GM19025 (cell line): ENCODE measurements around the gene NONO.
"Not testable (repeated sequence)": the region's sequence is repeated elsewhere in the genome, so short reads cannot be mapped to it uniquely, and the experiment has no call there.

ENCODE experiments used
- ATAC-seq: cut with Tn5 transposase; IDR thresholded peaks from one replicate; pipeline ENCODE4 v1.9.1; 2021; ENCODE audit warnings: mild to moderate bottlenecking, low read depth, moderate library complexity; ENCODE audit not compliant: unreplicated experiment

Gene NONO

DNA sequence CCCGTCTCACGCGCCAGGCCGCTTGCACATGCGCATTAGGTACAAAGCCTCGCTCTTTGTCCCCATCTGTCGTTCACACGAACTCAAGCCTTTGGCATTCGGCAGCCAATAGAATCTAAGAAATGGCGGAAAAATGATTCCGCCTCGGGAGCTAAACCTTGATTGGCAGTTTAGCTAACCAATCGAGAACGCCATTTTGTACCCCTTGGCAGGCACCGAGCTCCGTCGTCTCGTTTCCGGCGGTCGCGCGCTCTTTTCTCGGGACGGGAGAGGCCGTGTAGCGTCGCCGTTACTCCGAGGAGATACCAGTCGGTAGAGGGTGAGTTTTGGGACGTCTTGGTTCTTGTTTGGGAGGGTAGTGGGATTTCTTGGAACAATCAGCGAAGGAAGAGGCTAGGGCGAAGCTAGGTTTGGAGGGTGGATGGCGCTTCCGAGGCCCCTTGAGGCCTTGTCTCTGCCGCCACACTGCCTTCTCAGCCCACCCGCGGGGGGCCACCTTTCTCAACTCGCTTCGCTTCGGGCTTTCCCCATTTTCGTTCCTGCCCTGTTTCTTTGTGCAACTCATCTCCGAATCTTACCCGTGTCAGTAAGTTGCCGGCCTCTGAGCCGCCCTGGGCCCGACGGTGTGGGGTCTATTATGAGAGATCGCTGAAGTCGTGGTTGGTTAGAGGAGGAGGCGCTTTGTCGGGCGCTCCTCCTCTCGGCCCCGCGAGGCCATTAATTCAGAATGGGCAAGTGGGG, at the start of gene NONO:
Gene NONO, plus strand, starts transcription at position 233 of the 741 bp plus-strand sequence. CDS start 7,003 bp downstream, outside the sequence.
- ATAC-seq, result peak; percentile 87

DNA sequence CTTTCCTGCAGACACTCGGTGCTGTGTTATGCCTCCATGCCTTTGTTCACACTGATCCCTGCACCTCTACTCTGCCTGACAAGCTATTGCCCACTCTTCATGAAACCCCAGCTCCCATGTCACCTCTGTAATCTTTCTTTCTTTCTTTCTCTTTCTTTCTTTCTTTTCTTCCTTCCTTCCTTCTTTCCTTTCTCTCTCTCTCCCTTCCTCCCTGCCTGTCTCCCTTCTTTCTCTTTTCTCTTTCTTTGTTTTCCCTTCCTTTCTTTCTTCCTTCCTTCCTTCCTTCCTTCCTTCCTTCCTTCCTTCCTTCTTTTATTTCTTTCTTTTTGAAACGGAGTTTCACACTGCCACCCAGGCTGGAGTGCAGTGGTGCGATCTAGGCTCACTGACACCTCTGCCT, 48.0 kb upstream of the NONO start:
- no peak for ATAC-seq

DNA sequence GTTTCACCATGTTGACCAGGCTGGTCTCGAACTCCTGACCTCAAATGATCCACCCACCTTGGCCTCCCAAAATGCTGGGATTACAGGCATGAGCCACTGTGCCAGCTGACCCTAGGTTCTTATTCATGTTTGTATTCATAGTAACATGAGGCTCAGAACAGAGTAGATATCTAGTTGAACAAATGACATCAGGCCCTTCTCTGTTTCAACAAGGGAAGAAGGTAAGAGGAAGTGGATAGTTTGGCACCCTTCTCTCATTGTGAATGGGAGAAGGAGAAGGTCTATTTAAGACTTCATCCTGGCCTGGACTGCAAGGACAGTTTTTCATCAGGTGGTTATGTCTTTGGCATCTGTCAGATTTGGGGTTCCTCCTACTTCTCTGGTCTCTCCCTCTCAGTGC, 46.6 kb upstream of the NONO start:
- no peak for ATAC-seq

DNA sequence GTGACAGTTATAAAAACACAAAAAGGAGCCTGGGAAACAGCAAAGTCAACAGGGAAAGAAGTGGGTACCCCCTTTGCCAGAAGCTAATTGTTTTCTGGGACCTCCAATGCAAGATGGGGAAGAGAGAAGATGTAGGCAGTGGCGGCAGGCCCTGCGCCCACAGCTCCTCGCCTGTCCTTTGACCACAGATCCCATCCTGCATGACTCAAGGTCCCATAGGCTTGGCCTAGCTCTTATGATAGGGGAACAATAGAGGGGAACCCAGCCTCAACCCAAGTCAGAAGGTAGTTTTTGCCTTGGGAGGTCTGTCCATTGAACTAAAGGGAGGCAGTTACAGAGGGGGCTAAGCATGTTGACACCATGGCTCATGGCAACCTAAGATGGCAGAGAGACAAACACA, 43.7 kb upstream of the NONO start:
- no peak for ATAC-seq

- ATAC-seq, result no peak
Measured at GRCh38 chrX:71241301-71241700, 42.1 kb upstream of the NONO start.

DNA sequence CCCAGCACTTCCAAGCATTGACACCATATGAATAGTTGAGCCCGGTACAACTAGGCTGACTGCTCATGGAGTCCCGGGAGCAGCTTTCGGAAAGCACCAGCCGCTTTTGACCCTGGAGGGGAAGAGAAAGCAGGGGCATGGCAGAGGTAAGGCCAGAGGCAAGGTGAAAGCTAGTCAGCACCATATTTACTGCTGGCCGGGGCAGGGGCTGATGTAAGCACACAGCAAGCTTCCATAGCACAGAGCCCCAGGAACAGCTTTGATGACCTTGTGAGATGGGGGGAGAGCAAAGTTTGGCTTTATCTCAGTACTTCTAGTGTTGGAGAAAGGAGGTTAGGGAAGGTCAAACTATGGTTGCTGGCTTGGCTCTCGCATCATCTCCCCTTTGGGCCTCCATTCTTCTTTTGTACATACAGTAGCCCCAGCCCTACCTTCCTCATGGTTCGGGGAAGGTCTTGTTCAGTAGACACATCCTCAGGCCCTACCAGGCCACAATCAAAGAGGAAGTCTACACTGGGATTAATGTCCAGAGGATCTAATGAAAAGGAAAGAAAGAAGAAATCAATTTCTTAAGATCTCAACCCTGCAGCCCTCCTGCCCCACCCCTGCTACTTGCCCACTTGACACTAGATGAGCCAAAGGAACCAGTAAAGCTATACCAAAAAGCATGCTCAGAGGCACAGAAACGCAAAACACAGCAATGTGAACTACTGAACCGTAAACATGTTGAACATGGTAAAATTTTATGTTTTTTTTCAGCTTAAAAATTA, 38.9 kb upstream of the NONO start:
- ATAC-seq, result no peak

GRCh38 chrX:71245159-71245558, 38.3 kb upstream of the NONO start:
- ATAC-seq, result no peak

- ATAC-seq, result no peak
Measured at GRCh38 chrX:71250841-71251240, 32.6 kb upstream of the NONO start.

GRCh38 chrX:71251466-71251973, 31.9 kb upstream of the NONO start:
- ATAC-seq, result no peak

- ATAC-seq, result no peak
Measured at GRCh38 chrX:71252221-71252620, 31.2 kb upstream of the NONO start.

- ATAC-seq, result no peak
Measured at GRCh38 chrX:71253253-71254091, 30.0 kb upstream of the NONO start.

- peak; percentile 84 for ATAC-seq
Measured at GRCh38 chrX:71254092-71254963, 29.1 kb upstream of the NONO start, which contains the start of gene ZMYM3. ZMYM3 (minus strand) TSS chrX:71254140; CDS start chrX:71253255, 885 bp downstream.

DNA sequence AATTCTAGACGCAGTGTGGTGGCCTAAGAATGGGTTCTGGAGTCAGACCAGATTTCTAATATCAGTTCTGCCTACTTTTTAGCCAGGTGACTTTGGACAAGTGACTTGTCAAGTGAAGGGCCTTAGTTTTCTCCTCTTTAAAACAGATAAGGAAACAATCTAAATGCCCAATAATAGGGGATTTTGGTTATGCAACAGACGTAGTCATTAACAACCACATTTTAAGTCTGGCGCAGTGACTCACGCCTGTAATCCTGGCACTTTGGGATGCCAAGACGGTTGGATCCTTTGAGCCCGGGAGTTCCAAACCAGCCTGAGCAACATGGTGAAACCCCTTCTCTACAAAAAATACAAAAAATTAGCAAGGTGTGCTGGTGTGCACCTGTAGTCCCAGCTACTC, 27.4 kb upstream of the NONO start:
- ATAC-seq, result no peak

DNA sequence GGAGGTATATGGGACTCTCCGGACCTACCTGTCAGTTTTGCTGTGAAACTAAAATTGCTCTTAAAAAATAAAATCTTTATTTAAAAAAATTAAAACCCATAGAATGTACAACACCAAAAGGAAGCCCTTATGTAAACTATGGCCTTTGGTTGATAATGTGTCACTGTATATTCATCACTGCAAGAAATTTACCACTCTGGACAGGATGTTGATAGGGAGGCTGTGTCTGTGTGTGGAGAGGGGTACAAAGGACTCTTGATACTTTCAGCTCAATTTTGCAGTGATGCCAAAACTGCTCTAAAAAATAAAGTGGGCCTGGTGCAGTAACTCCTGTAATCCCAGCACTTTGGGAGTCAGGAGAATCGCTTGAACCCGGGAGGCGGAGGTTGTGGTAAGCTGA, 26.6 kb upstream of the NONO start:
- ATAC-seq, result no peak

GRCh38 chrX:71268624-71269023, 14.8 kb upstream of the NONO start:
- not testable (repeated sequence) for ATAC-seq

DNA sequence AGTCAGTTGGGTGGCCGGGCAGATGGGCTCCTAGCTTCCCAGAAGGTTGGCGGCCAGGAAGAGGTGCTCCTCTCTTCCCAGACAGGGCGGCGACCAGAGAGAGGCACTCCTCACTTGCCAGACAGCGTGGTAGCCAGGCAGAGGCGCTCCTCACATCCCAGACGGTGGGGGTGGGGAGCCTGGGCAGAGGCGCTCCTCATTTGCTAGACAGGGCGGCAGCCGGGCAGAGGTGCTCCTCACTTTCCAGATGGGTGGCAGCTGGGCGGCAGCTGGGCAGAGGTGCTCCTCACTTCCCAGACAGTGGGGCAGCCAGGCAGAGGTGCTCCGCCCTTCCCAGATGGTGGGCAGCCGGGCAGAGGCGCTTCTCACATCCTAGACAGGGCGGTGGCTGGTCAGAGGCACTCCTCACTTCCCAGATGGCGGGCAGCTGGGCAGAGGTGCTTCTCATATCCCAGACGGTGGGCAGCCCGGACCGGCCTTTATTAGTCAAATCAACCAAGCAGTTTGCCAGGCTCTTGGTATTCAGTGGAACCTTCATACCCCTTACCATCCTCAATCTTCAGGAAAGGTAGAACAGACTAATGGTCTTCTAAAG, 13.5 kb upstream of the NONO start:
- no peak for ATAC-seq

DNA sequence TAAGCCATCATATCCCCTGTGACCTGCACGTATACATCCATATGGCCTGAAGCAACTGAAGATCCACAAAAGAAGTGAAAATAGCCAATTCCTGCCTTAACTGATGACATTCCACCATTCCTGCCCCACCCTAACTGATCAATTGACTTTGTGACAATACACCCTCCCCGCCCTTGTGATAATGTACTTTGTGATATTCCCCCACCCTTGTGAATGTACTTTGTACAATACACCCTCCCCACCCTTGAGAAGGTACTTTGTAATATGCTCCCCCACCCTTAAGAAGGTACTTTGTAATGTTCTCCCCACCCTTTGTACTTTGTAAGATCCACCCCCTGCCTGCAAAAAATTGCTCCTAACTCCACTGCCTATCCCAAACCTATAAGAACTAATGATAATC, 11.1 kb upstream of the NONO start:
- not testable (repeated sequence) for ATAC-seq

DNA sequence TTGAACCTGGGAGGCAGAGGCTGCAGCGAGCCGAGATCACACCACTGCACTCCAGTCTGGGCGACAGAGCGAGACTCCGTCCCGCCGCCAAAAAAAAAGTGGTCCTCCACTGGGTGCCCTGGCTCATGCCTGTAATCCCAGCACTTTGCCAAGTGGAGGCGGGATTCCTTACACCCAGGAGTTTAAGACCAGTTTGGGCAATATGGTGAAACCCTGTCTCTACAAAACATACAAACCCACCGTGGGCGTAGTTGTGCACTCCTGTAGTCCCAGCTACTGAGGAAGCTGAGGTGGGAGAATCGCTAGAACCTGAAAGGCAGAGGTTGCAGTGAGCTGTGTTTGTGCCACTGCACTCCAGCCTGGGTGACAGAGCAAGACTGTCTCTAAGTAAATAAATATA, 2.1 kb upstream of the NONO start:
- not testable (repeated sequence) for ATAC-seq
